Ishikawa (cell line): ENCODE data around the gene SUFU.

Source experiments
- CEBPB ChIP-seq: IDR thresholded peaks from 2 replicates; pipeline ENCODE4 v1.6.1; 2012
- CREB1 ChIP-seq: IDR thresholded peaks from 2 replicates; pipeline ENCODE4 v1.6.1; 2012; ENCODE audit warnings: low read depth
- EGR1 ChIP-seq: IDR thresholded peaks from 2 replicates; pipeline ENCODE4 v1.6.1; 2012
- EP300 ChIP-seq: IDR thresholded peaks from 2 replicates; pipeline ENCODE4 v1.6.1; 2012; ENCODE audit warnings: borderline replicate concordance
- FOXM1 ChIP-seq: IDR thresholded peaks from 2 replicates; pipeline ENCODE4 v1.6.1; 2012; ENCODE audit warnings: low read depth, borderline replicate concordance
- MAX ChIP-seq: IDR thresholded peaks from 2 replicates; pipeline ENCODE4 v1.6.1; 2012
- NFIC ChIP-seq: IDR thresholded peaks from 2 replicates; pipeline ENCODE4 v1.6.1; 2012
- RAD21 ChIP-seq: IDR thresholded peaks from 2 replicates; pipeline ENCODE4 v1.6.1; 2012; ENCODE audit warnings: low read depth
- REST ChIP-seq: IDR thresholded peaks from 2 replicates; pipeline ENCODE4 v1.6.1; 2012; ENCODE audit warnings: low read depth, mild to moderate bottlenecking
- TAF1 ChIP-seq: IDR thresholded peaks from 2 replicates; pipeline ENCODE4 v1.6.1; 2012; ENCODE audit warnings: low read depth, mild to moderate bottlenecking
- TCF12 ChIP-seq: IDR thresholded peaks from 2 replicates; pipeline ENCODE4 v1.6.1; 2012; ENCODE audit warnings: low read depth
- TEAD4 ChIP-seq: IDR thresholded peaks from 2 replicates; pipeline ENCODE4 v1.6.1; 2012
- YY1 ChIP-seq: IDR thresholded peaks from 2 replicates; pipeline ENCODE4 v1.6.1; 2012; ENCODE audit warnings: low read depth
- ZBTB7A ChIP-seq: IDR thresholded peaks from 2 replicates; pipeline ENCODE4 v1.6.1; 2012; ENCODE audit warnings: low read depth
- TF ChIP-seq, protein P1 (sequence below): IDR thresholded peaks from 2 replicates; pipeline ENCODE4 v1.6.1; 2012

Gene SUFU

DNA sequence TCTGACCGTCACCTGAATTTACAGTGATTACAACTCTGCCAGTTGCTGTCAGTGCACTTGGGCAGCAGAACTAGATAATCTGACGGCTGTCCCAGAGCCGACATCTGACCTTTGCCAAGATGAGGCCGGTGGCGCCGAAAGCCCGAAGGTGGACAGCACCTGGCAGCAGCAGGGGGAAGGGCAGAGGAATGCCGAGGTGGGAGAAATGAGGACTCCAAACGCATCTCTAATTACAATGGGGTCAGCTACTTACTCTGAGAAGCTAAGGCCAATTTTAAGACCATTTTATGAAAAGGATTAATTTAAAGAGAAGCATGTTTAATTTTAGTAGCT lies 174.3 kb downstream of the SUFU start:
- TF ChIP-seq, protein P1, sequence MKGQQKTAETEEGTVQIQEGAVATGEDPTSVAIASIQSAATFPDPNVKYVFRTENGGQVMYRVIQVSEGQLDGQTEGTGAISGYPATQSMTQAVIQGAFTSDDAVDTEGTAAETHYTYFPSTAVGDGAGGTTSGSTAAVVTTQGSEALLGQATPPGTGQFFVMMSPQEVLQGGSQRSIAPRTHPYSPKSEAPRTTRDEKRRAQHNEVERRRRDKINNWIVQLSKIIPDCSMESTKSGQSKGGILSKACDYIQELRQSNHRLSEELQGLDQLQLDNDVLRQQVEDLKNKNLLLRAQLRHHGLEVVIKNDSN, result no peak
- no peak for TF ChIP-seq TEAD4
- TF ChIP-seq RAD21, result no peak
- no peak for TF ChIP-seq TCF12
- TF ChIP-seq FOXM1, result no peak
- no peak for TF ChIP-seq TAF1
- no peak for TF ChIP-seq EP300
- TF ChIP-seq CEBPB, result no peak
- no peak for TF ChIP-seq CREB1
- no peak for TF ChIP-seq ZBTB7A
- no peak for TF ChIP-seq YY1
- TF ChIP-seq REST, result no peak
- TF ChIP-seq MAX, result no peak
- no peak for TF ChIP-seq EGR1
- no peak for TF ChIP-seq NFIC

DNA sequence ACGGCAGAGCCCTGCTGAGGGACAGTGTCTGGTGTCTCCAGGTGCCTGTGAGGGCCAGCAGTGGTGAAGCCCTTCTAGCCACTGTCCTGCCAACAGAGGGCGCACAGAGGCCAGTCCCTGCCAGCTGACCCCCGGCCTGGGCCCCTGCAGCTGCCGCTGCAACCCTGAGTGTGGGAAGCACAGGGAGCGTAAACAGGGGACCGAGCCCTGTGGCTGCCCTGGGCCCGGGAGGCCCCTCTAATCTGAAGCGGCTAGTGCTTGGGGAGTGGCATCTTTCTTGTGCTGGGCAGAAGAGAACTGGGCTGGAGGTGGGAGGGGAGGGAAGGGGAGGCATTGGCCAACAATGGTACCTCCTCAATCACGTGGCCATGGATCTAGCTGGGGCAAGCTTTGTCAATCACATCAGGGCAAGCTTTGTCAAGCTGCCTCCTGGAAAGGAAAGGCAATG lies 175.1 kb downstream of the SUFU start:
- TF ChIP-seq, protein P1, result peak; percentile 95
- TF ChIP-seq EGR1 (no peak), REST (no peak), NFIC (no peak), TCF12 (peak; percentile 39; the same call in 1 of the 2 replicates), MAX (peak; percentile 63; the same call in 1 of the 2 replicates), YY1 (no peak), RAD21 (peak; percentile 80), TEAD4 (no peak), TAF1 (no peak), CREB1 (no peak), ZBTB7A (peak; percentile 94), FOXM1 (no peak), EP300 (no peak), CEBPB (no peak)

GRCh38 chr10:102679596-102679995 lies 175.8 kb downstream of the SUFU start:
- no peak for TF ChIP-seq YY1

DNA sequence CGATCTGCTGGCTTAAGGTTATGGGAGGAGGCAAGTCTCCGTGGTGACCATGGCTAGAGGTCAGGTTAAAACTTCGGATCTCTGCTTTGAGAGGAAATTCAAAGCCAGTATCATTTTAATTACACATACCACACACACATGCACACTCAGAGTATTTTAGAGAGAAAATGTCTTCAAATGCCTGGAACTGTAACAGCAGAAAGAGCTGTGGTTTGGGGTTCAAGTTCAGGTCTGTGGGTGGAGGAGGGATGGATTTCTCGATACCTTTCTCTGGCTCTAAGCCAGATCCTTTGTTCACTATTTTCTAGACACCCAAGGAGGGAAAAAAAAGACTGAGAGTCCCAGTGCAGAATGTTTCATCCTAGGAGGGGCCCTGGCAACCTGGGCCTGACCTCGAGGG lies 177.9 kb downstream of the SUFU start:
- TF ChIP-seq FOXM1 (no peak), EP300 (no peak), RAD21 (no peak), REST (no peak), TCF12 (no peak), TAF1 (no peak)
- TF ChIP-seq, protein P1, result no peak

DNA sequence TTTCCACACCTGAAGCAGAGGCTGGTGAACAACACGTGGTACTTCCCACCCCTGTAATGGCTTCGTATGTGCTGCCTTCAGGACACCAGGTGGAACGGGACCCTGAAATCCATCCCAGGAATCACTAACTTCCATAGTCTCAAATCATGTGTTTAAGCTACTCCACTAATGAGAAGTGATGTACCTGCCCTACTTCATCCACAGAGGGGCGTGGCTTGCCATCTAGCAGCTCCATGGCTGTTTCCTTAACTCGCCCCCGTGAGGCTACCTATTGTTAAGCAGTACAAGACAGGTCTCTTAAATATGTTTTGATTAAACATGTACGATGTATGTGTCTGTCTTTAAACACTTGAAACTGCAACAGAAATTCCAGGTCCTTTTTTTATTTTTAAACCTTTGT lies 178.6 kb downstream of the SUFU start:
- TF ChIP-seq CREB1 (no peak), NFIC (no peak), CEBPB (no peak), EP300 (no peak), MAX (no peak), RAD21 (no peak), TEAD4 (no peak), YY1 (no peak)
- TF ChIP-seq, protein P1, result no peak
